Measurements from ENCODE around the gene SHANK2. TPM values are rescaled to one million over a fixed set of nuclear protein-coding genes. Genes with fewer than 3 reads are reported as not detected.

SHANK2 gene
- total RNA-seq, 1 donor from 2014 or later: 11.0 TPM

- H3K4me3 ChIP-seq: no peak overlapping the region
- intact Hi-C loops (cut with DNase I): no loop called here
- peak; percentile 58 to 84 for DNase-seq (ENCODE audit: extremely low spot score in 2 of 2)
- H3K4me1 ChIP-seq: peaks cover 15% of the 10 kb centered on the region
- no peak overlapping the region for H3K27ac ChIP-seq
- TF ChIP-seq POLR2A (IDR thresholded peaks at IDR 0.05) (no peak), POLR2AphosphoS5 (IDR thresholded peaks at IDR 0.05; ENCODE audit: insufficient read depth in 1 of 2, low read depth in 1 of 2) (peak in 1 of 2 donors; percentile 24)
- no peaks in the 10 kb centered on the region for H3K27me3 ChIP-seq
- no peaks in the 10 kb centered on the region for H3K9me3 ChIP-seq
- H3K36me3 ChIP-seq: no peaks in the 10 kb centered on the region
Observed at GRCh38 chr11:71286701-71287643, 34.6 kb upstream of the SHANK2 start.

GRCh38 chr11:71285111-71285510 is 32.7 kb upstream of the SHANK2 start:
- H3K27ac ChIP-seq: no peak overlapping the region

GRCh38 chr11:71284525-71285092 is 32.2 kb upstream of the SHANK2 start:
- DNase-seq (ENCODE audit: extremely low spot score in 2 of 2): no peak
- intact Hi-C loops (cut with DNase I): no loop called here
- H3K27ac ChIP-seq: no peak overlapping the region
- TF ChIP-seq CTCF (IDR thresholded peaks at IDR 0.05) (no peak), POLR2AphosphoS5 (IDR thresholded peaks at IDR 0.05; ENCODE audit: insufficient read depth in 1 of 2, low read depth in 1 of 2) (no peak), POLR2A (IDR thresholded peaks at IDR 0.05) (no peak)
- peaks cover 15% of the 10 kb centered on the region for H3K4me1 ChIP-seq
- no peaks in the 10 kb centered on the region for H3K27me3 ChIP-seq
- no peaks in the 10 kb centered on the region for H3K36me3 ChIP-seq
- peak overlapping the region in 1 of 2 donors; percentile 12 for H3K4me3 ChIP-seq
- H3K9me3 ChIP-seq: no peaks in the 10 kb centered on the region

More at GRCh38 chr11:71285111-71285510, 32.7 kb upstream of the SHANK2 start:
- peak in 1 of 2 donors; percentile 56 for DNase-seq (ENCODE audit: extremely low spot score in 2 of 2)
- H3K36me3 ChIP-seq: no peaks in the 10 kb centered on the region
- no peaks in the 10 kb centered on the region for H3K27me3 ChIP-seq
- no peaks in the 10 kb centered on the region for H3K9me3 ChIP-seq
- H3K4me3 ChIP-seq: no peak overlapping the region
- intact Hi-C loops (cut with DNase I): no loop called here
- TF ChIP-seq POLR2A (IDR thresholded peaks at IDR 0.05) (no peak), POLR2AphosphoS5 (IDR thresholded peaks at IDR 0.05; ENCODE audit: insufficient read depth in 1 of 2, low read depth in 1 of 2) (no peak), CTCF (IDR thresholded peaks at IDR 0.05) (no peak)
- H3K4me1 ChIP-seq: peaks cover 15% of the 10 kb centered on the region

GRCh38 chr11:71283971-71284441 is 31.6 kb upstream of the SHANK2 start:
- Histone ChIP-seq H3K4me3 (peak overlapping the region in 1 of 2 donors; percentile 12), H3K27me3 (no peaks in the 10 kb centered on the region), H3K27ac (no peak overlapping the region), H3K4me1 (peaks cover 15% of the 10 kb centered on the region), H3K9me3 (no peaks in the 10 kb centered on the region), H3K36me3 (no peaks in the 10 kb centered on the region)
- TF ChIP-seq POLR2AphosphoS5 (IDR thresholded peaks at IDR 0.05; ENCODE audit: insufficient read depth in 1 of 2, low read depth in 1 of 2): peak in 1 of 2 donors; percentile 35
- no peak for TF ChIP-seq POLR2A (IDR thresholded peaks at IDR 0.05)
- peak in 1 of 2 donors; percentile 22 for DNase-seq (ENCODE audit: extremely low spot score in 2 of 2)
- intact Hi-C loops (cut with DNase I): no loop called here

- no peak for TF ChIP-seq POLR2AphosphoS5 (IDR thresholded peaks at IDR 0.05; ENCODE audit: insufficient read depth in 1 of 2, low read depth in 1 of 2)
- no peak for TF ChIP-seq POLR2A (IDR thresholded peaks at IDR 0.05)
- no peak for TF ChIP-seq CTCF (IDR thresholded peaks at IDR 0.05)
- H3K27me3 ChIP-seq: no peaks in the 10 kb centered on the region
- no peaks in the 10 kb centered on the region for H3K9me3 ChIP-seq
- no peak overlapping the region for H3K4me3 ChIP-seq
- intact Hi-C loops (cut with DNase I): no loop called here
- H3K27ac ChIP-seq: no peak overlapping the region
- H3K4me1 ChIP-seq: peaks cover 15% of the 10 kb centered on the region
- H3K36me3 ChIP-seq: no peaks in the 10 kb centered on the region
- peak in 1 of 2 donors; percentile 71 for DNase-seq (ENCODE audit: extremely low spot score in 2 of 2)
Observed at GRCh38 chr11:71282581-71283351, 30.4 kb upstream of the SHANK2 start.
